ENCODE results near the gene CDYL.

CDYL gene

DNA sequence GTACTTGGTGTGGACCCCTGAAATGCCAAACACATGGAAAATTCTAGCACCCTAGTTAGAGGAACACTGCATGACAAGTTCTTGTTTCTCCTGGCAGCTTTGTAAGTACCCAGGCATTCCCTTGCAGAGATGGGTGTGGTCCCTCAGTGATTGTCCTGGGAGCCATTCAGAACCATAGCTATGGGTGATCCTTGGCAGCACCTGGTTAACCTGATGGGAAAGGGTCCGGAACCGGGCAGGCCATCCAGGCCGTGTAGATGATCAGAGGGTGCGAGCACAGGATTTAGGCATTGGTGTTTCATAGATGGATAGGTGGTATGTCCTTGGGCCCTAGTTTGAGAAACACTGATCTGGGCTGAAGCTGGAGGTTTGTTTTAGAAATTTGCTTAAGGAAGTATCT, 131.9 kb downstream of the CDYL start:
- no peak for DNase-seq (ENCODE audit: low read depth in 2 of 2)

GRCh38 chr6:4909063-4909706, 133.0 kb downstream of the CDYL start:
- DNase-seq (ENCODE audit: low read depth in 2 of 2): no peak

DNA sequence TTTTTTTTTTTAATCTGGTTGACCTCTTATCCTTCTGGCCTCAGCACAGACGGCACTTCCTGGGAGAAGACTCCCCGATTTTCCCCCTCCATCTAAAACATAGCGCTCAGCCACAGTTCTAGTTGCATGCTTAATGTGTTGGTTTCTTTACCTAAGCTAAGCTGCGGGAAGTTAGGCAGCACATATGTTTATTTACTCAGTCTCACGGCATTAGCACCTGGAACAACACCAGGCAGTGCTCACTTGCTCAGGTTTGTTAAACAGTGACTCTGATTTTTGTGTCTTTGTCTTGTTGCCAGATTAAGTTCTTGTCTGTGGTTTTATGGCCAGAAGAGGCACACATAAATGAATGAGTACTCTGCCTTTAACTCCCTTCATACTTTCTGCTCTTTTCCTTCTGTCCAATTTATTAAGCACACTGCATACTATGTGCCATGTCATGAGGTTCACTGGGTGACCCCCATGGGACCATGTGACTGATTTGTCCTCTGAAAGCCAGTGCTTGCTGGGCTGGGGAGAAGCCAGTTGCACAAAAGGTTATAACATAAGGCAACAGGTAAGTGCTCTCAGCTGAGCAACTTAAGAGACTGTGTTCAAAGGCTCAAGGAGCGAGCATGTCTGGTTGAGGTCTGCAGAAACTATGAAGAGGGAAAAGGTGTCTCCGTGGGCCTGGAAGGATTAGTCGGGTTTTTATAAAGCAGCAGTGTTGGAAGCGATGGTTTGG, 134.0 kb downstream of the CDYL start:
- no peak for DNase-seq (ENCODE audit: low read depth in 2 of 2)

DNA sequence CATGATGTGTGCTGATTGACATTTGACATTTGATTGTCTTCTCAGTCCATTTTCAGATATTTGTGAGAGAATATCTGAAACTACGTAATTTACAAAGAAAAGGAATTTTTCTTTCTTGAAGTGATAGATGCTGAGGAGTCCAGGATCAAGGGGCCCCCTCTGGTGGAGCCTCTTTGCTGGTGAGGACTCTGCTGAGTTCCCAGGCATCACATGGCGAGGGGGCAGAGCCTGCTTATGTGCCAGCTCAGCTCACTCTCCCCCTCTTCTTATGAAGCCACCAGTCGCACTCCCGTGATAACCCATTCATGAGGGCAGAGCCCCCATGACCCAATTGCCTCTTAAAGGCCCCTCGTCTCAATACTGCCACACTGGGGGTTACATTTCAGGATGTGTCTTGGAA, 136.4 kb downstream of the CDYL start:
- no peak for DNase-seq (ENCODE audit: low read depth in 2 of 2)

DNA sequence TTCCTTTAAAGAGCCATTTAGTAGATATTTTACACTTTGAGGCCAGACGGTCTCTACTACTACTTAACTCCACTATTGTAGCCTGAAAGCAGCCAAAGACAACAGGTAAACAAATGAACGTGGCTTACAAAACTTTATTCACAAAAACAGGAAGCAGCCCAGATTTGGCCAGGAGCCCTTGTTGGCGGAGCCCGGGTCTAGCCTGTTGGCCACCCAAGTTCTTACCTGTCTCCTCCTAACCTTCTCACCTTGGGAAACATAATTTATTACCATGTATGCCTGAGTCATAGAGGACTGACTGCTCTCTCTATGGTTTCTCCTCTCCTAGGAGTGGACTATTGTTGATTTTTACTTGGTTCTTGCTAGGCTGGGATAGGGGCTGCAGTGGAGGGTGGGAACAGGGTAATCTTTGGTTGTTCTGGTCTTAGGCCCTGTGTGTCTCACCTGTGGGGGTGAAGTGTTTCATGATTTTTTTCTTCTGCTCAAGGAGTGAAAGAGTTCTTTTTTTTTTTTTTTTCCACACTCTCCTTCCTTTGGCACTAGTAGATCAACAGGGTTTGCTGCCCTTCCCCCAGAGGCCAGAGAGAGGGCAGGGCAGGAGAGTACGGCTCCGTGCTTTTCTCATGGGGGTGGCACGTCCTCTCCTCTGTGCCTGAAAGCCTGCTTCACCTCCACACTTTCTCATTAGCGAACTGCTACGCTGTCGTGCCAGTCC, 137.7 kb downstream of the CDYL start:
- no peak for DNase-seq (ENCODE audit: low read depth in 2 of 2)

- DNase-seq (ENCODE audit: low read depth in 2 of 2): no peak
Measured at GRCh38 chr6:4914420-4915159, 138.4 kb downstream of the CDYL start.

DNA sequence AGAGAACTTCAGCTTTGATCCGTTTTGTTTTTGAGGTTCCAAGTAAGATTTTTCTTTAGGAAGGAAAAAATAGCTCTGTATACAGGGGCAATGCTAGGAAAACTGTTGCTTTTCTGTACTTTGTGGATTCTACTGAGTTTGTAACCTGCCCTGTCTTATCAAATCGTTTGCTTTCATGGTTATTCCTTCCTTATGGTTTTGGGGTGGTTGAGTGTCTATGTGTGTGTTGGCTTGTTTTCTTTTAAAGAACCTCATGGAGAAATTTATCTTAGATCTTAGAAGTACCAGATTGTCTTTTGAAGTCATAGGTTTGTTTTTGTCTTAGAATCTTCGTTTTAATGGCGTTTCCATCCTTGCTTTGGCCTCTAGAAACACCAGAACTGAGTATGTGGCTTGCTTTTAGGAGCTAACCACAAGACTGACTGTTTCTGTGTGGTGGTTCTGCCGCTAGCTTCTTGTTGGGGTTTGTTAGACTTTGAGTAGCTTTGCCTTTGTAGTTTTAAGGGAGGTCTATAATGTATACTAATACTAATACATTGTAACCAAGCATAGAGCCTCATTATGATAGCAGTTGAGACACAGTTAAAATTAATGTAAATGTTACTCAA, 140.9 kb downstream of the CDYL start:
- DNase-seq (ENCODE audit: low read depth in 2 of 2): no peak

GRCh38 chr6:4920914-4921410, 144.8 kb downstream of the CDYL start:
- no peak for DNase-seq (ENCODE audit: low read depth in 2 of 2)

GRCh38 chr6:4922488-4923037, 146.4 kb downstream of the CDYL start:
- no peak for DNase-seq (ENCODE audit: low read depth in 2 of 2)

GRCh38 chr6:4923081-4923480, 146.9 kb downstream of the CDYL start:
- DNase-seq (ENCODE audit: low read depth in 2 of 2): no peak

DNA sequence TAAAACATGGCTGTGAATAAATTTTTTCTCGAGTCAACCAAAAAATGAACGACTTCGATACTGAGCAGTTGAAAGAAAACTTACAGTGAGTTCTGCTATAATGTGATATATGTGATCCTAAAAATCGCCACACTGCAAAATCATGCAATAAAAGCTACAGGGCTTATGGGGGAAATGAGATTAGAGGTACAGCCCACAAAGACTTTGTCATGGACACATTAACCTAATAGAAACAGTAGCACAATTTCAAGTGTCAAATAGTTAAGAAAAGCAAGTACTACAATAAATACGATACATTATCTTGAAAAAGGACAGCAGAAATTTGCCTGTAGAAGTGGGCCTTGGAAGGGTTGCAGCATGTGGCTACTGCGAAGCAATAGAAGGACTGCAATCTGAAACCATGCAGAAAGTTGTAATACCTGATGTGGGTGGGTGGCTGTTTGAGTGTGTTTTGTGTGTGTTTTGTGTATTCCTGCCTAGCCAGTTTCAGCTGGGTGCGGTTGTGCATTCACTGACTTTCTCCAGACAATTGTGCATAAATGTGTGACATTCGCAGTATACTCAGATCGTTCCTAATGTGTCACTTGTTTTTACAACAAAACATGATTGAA, 148.6 kb downstream of the CDYL start:
- DNase-seq (ENCODE audit: low read depth in 2 of 2): no peak

DNA sequence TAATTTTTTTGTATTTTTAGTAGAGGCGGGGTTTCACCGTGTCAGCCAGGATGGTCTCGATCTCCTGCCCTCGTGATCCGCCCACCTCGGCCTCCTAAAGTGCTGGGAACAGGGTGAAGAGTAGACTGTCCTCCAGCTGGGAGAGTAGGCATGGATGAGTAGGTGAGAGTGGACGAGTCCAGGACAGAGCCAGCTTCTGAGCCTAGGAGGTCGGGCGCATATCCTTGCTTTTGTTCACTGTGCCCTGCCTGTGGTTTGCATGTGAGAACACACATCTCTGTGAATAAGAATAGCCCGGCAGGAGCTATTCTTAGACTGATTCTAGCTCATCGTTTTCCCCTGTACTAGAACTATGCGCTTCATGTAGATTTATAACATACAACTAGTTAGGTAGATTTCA, 149.4 kb downstream of the CDYL start:
- DNase-seq (ENCODE audit: low read depth in 2 of 2): no peak

- DNase-seq (ENCODE audit: low read depth in 2 of 2): no peak
Measured at GRCh38 chr6:4928426-4928825, 152.2 kb downstream of the CDYL start.

- DNase-seq (ENCODE audit: low read depth in 2 of 2): no peak
Measured at GRCh38 chr6:4929097-4929718, 153.0 kb downstream of the CDYL start.

DNA sequence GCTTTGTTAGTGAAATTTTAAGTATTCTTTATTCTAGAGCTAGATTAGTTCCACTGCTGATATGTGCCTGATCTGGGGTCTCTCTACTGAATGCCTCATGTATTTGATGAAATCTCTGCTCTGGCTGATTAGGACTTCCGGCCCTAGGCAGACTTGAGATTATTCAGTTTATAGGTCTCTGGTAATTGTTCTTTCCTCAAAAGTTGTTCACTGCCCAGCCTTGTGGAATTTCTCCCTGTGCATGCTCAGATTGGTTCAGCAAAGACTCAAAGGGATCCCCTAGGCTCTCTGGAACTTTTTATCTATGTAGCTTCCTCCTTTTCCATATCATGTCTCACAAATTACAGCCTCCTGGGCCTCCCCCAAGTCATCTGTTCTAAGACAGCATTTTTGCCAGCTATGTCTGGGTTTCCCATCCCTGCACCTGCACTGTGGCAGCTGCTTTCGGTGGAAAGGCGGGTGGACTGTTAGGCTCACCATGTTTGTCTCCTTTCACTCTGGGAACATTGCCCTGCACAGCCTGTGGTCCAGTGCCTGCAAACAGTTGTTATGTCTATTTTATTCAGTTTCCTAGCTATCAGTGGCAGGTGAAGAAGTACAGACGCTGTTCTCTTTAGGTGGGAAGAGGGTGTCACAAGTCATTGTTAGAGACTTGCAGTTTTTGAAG, 154.0 kb downstream of the CDYL start:
- no peak for DNase-seq (ENCODE audit: low read depth in 2 of 2)

GRCh38 chr6:4931530-4932227, 155.5 kb downstream of the CDYL start:
- no peak for DNase-seq (ENCODE audit: low read depth in 2 of 2)

GRCh38 chr6:4932228-4932903, 156.2 kb downstream of the CDYL start:
- no peak for DNase-seq (ENCODE audit: low read depth in 2 of 2)

GRCh38 chr6:4935486-4935885, 159.3 kb downstream of the CDYL start:
- DNase-seq (ENCODE audit: low read depth in 2 of 2): no peak
